SK-N-MC (cell line): ENCODE measurements around the gene CLEC17A.

Experiments
- EZH2 ChIP-seq: fragments of 200-600 bp; sonication (generic); IDR thresholded peaks from one replicate; pipeline ENCODE4 v1.6.1; 2017; ENCODE audit warnings: antibody characterized with exemption
- FOXP2 ChIP-seq: optimal IDR thresholded peaks from 2 replicates; pipeline ENCODE3; 2011; ENCODE audit warnings: mild to moderate bottlenecking, moderate library complexity; ENCODE audit not compliant: insufficient read depth; ENCODE audit errors: extremely low read length, control extremely low read depth
- POLR2AphosphoS5 ChIP-seq: IDR thresholded peaks from 2 replicates; pipeline ENCODE4 v1.6.1; 2012; ENCODE audit warnings: mild to moderate bottlenecking, low read depth, low read length, borderline replicate concordance

- TF ChIP-seq EZH2, result no peak
- no peak for TF ChIP-seq POLR2AphosphoS5
- no peak for TF ChIP-seq FOXP2
These were observed 6.5 kb upstream of the CLEC17A start for GRCh38 chr19:14576363-14576762.
